GM21423 (cell line): ENCODE measurements around the gene STPG4.
"Not testable (repeated sequence)": the region's sequence is repeated elsewhere in the genome, so short reads cannot be mapped to it uniquely, and the experiment has no call there.

Source experiments
- ATAC-seq: cut with Tn5 transposase; IDR thresholded peaks from one replicate; pipeline ENCODE4 v1.9.1; 2021; ENCODE audit warnings: mild to moderate bottlenecking, moderate library complexity; ENCODE audit not compliant: unreplicated experiment

The STPG4 gene

DNA sequence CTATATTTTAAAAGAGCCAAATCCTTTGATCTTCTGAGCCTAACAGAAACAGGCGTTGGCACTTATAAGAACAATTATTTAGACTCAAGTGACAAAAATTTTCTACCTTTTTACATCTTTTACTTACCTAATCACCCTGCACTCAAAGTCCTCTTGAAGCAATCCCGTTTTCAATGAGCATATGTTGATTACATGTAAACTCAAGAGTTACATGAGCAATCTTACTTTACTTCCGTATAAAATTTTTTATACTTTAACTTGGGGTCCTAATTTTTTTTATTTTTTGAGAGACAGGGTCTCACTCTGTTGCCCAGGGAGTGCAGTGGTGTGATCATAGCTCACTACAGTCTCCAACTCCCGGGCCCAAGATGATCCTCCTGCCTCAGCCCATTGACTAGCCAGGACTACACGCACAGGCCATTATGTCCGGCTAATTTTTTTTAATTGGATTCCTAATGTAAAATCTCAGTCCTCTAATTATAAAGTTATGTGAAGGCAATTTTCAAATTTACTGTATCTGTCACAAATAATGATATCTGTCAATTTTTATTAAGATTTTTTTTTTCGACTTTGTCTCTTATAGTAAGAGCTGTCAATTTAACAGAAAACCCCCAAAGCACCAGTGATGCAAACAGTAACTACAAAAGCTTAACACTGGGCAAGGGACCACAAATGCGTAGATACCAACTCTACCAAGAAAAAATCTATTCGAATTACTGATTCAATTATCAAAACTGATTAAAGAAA lies 19.1 kb upstream of the STPG4 start:
- no peak for ATAC-seq

DNA sequence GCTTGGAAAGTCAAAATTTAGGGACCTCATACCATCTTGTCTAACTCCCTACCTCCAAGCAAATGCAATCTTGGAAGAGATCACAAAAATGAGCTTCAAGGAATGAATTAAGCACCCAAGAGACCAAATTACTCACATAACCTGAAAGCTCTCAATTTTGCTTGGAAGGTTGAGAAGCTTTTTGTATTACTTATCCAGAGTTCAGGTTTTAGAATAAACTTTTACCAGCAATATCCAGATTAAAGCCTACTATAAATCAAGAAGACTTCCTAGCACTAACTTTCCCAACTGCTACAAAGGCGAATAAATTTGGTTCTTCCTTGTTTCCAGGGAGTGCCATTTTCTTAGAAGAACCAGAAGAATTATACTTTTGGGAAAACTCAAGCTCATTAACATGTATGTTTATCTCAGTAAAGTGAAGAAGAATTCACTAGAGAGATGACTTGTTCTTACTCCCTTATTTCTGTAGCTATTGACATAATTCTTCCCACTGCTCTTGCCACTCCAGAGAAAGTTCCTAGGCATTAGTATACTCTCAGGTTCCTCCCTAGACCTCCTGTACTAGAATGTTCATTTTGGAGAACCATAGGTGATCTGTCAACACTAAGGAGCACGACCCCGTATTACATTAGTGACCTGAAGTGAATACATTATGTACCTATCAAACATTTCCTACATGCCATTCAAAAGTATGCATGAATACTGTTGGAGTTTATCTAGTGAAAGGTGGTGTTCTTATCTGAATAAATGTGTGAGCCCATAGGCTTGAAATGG lies 18.0 kb upstream of the STPG4 start:
- no peak for ATAC-seq

DNA sequence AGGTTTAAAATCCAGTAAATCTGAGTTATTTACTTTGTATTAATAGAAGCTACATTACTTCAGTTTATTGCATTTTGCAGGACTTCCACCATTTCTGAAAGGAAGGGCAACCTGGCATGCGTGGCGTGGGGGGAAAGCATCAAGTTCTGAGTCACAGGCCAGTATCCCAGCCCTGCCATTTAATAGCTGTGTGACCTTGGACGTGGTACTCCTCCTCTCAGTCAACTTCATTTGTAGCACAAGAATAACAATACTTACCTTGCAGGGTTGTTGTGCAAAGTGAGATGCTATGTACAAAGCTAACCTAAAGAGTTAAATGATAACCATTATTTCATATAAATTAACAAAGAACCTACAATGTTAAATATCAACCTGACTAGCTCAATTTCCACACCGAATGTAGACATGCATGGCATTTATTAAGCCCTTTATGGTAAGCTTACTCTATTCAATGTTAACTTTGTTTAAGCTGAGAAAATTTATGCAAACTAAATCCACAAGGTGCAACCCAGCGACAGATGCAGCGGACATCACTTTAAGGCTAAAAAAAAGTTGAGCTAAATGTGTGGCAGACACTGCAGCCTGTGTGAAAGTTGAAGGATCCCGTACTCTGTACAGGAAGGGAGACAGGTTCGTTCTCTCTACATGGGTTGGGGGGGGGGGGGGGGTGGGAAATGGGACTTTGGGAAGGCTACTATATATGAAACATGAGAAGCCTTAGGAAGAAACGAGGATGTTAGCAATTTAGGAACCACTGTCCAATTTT lies 17.2 kb upstream of the STPG4 start:
- no peak for ATAC-seq

DNA sequence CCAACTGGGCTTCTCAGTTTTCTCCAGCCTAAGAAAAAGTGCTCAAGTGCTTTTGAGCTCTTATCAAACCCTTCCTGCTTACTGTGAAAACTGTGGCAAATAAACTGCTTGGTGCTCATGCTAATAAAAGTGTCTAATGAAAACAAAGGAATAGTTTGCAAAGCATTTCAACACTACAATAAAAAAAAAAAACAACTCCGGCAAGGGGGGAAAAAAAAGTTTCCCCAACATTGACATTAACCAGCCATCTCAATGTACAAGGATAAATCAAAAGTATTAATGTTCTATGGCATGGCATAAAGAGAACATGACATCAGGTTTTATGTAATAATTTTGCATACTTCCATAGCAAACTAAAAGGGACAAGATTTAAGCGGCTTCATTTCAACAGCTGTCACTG lies 14.7 kb upstream of the STPG4 start:
- ATAC-seq, result no peak

- ATAC-seq, result not testable (repeated sequence)
These were observed 13.8 kb upstream of the STPG4 start for GRCh38 chr2:47168895-47169294.

DNA sequence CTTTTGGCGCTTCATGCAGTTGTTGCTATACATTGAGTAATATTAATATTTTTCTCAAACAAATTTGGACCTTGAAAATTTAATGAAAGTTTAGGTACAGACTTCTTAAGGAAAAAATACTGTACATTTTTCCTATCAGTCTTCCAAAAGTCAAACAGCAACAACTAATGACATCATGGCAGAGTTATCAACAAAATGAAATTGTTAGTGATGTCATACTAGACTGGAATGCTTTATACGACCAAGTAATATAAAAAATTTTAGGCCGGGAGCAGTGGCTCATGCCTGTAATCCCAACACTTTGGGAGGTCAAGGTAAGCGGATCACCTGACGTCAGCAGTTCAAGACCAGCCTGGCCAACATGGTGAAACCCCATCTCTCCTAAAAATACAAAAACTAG lies 12.0 kb upstream of the STPG4 start:
- no peak for ATAC-seq

- ATAC-seq, result no peak
These were observed 10.0 kb upstream of the STPG4 start for GRCh38 chr2:47165001-47165555.

DNA sequence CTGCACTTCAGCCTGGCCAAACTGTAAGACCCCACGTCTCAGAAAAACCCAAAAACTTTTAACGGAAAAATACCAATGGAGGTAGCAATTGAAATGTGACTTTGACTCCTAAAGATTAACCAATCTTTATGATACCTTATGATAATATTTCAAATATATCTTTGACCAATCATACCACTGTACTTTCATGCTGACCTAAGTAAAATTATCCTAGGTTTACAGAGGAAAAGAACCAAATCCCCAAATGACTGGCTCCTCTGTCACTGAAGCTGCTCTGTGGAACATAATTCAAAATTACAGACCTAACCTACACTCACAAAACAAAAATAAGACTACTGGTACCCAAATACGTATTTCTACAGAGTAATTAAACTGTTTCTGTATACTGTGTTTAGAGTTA lies 7.7 kb upstream of the STPG4 start:
- no peak for ATAC-seq

- ATAC-seq, result no peak
These were observed 6.4 kb upstream of the STPG4 start for GRCh38 chr2:47161475-47161874.

DNA sequence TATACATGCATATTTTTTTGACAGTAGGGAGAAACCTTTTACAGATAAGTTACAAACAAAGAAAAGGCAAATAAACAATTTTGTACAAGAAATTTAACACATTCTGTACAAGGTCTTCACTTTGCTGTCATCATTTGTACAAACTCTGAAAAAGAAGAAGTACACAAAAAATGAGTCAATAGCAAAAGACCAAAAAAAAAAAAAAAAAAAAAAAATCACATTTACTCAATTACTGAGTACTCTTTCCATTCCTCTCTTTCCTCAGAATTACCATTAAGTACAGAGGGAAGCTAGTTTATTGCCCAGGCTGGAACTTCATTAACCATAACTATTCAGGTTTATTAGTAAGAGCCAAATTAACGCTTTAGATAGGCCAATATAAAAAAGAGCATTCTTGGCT lies 5.6 kb upstream of the STPG4 start:
- no peak for ATAC-seq

DNA sequence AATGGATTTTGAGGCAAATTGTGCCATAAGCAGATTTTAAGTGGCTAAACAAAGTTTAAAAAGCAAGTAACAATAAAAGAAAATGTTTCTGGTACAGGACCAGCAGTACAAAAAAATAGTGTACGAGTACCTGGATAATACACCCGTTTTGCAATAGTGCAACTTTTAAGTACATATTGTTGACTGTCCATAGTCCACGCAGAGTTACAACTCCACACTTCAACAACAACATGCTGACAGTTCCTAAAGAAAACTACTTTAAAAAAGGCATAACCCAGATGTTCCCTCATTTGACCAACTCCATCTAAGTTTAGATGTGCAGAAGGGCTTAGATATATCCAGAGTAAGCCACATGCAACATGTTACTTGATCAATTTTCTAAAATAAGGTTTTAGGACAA lies 5.1 kb upstream of the STPG4 start:
- no peak for ATAC-seq

DNA sequence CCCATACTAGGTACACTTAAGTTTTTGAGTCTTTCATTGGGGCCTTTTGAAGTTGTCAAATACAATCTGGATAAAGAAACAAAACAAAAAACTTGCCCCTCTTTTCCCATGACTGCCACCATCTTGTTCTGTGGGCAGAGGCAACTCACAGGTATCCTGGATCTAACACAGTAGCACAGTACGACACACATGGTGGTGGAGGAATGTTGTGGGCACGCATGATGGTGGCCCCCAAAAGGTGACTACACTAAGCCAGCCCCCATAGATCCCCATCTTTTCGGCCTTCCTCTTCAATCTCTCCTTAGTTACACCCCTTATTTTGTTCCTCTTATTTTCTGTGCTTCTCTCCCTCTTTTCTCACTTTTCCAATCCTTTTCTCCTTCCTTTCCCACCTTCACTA lies 4.5 kb upstream of the STPG4 start:
- ATAC-seq, result no peak

DNA sequence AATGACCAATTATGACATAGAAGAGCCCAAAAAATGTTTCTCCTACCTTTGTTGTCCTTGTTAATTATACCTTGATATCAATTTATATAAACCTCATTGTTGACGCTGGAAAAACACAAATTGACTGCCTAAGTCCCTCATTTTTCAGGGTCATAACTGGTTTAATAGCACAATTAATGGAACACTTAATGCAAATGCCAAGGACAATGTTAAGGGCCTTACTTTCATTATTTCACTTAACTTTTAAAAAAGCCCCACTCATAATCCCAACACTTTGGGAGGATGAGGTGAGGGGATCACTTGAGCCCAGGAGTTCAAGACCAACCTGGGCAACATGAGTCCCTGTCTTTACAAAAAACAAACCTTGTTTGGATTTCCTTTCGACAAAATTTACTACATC lies 3.5 kb upstream of the STPG4 start:
- ATAC-seq, result no peak

DNA sequence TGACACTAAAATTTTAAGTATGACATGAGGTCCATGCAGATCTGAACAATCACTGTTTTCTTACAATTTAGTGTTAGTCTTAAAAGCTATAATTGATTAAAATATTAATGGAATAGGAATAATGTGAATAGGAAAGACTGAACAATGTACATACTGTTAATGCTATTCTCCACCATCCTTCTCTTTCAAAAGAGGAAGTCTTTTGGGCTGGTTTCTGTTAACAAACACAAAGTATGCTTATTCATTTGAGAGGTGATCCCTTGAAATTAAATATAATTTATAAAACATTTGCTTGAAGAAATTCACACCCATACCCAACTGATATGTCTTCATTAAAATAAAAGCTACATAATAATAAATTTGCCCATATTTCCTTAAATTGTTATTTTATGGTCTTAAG lies 2.3 kb downstream of the STPG4 start:
- ATAC-seq, result no peak

GRCh38 chr2:47150175-47150574 lies 4.9 kb downstream of the STPG4 start:
- ATAC-seq, result no peak

GRCh38 chr2:47147021-47147420 lies 8.1 kb downstream of the STPG4 start:
- no peak for ATAC-seq

- ATAC-seq, result no peak
These were observed 9.6 kb downstream of the STPG4 start for GRCh38 chr2:47145466-47145865.

GRCh38 chr2:47141520-47141919 lies 13.6 kb downstream of the STPG4 start:
- no peak for ATAC-seq

- ATAC-seq, result no peak
These were observed 20.6 kb downstream of the STPG4 start for GRCh38 chr2:47134386-47135090.

- no peak for ATAC-seq
These were observed 22.1 kb downstream of the STPG4 start for GRCh38 chr2:47133046-47133445.

GRCh38 chr2:47129191-47129706 lies 25.9 kb downstream of the STPG4 start:
- ATAC-seq, result no peak
